ENCODE results near the gene BEST3.

- TF ChIP-seq, protein P1, sequence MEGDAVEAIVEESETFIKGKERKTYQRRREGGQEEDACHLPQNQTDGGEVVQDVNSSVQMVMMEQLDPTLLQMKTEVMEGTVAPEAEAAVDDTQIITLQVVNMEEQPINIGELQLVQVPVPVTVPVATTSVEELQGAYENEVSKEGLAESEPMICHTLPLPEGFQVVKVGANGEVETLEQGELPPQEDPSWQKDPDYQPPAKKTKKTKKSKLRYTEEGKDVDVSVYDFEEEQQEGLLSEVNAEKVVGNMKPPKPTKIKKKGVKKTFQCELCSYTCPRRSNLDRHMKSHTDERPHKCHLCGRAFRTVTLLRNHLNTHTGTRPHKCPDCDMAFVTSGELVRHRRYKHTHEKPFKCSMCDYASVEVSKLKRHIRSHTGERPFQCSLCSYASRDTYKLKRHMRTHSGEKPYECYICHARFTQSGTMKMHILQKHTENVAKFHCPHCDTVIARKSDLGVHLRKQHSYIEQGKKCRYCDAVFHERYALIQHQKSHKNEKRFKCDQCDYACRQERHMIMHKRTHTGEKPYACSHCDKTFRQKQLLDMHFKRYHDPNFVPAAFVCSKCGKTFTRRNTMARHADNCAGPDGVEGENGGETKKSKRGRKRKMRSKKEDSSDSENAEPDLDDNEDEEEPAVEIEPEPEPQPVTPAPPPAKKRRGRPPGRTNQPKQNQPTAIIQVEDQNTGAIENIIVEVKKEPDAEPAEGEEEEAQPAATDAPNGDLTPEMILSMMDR (IDR thresholded peaks at IDR 0.05): no peak
- no peak for TF ChIP-seq POLR2A (IDR thresholded peaks at IDR 0.05)
Measured at GRCh38 chr12:69655616-69656340, 43.3 kb downstream of the BEST3 start.
